Activated CD4-positive, alpha-beta T cell treated with anti-CD3 and anti-CD28 coated beads, Interleukin-2, amount 10 ng/mL, durations not matched to agents 7 days and 5 days (primary cell): Measurements from ENCODE around the gene SLC25A30. TPM values are rescaled to one million over a fixed set of nuclear protein-coding genes. Genes with fewer than 3 reads are reported as not detected.
"Not testable (repeated sequence)": the region's sequence is repeated elsewhere in the genome, so short reads cannot be mapped to it uniquely, and the experiment has no call there.

Experiments used
- CTCF ChIA-PET: fragments of 350-600 bp; sonication (Branson Sonifier 250); formaldehyde crosslinking; loops from one replicate; lab custom pipeline; 2021; ENCODE audit warnings: antibody characterized with exemption; lab: Charles Lee
- POLR2A ChIA-PET: fragments of 350-600 bp; sonication (Branson Sonifier 250); formaldehyde crosslinking; loops from one replicate; lab custom pipeline; 2021; ENCODE audit warnings: antibody characterized with exemption; lab: Charles Lee
- DNase-seq: peaks from one replicate; pipeline ENCODE4 v3.0.0-alpha.2; 2020
- H3K27ac Mint-ChIP-seq: one replicate; pipeline ENCODE4 v1.8.0; 2021; ENCODE audit warnings: mild to moderate bottlenecking, moderate library complexity, mixed read lengths
- H3K27me3 Mint-ChIP-seq: one replicate; pipeline ENCODE4 v1.8.0; 2021; ENCODE audit warnings: mixed read lengths
- H3K36me3 Mint-ChIP-seq: one replicate; pipeline ENCODE4 v1.8.0; 2021; ENCODE audit warnings: low read depth, mixed read lengths
- H3K4me1 Mint-ChIP-seq: one replicate; pipeline ENCODE4 v1.8.0; 2021; ENCODE audit warnings: mixed read lengths
- H3K4me3 Mint-ChIP-seq: one replicate; pipeline ENCODE4 v1.8.0; 2021; ENCODE audit warnings: mild to moderate bottlenecking, moderate library complexity, mixed read lengths
- H3K9me3 Mint-ChIP-seq: one replicate; pipeline ENCODE4 v1.8.0; 2021; ENCODE audit warnings: mixed read lengths
- total RNA-seq, 2 experiments: library from RNA; stranded (reverse); gene quantifications; one replicate each; pipeline ENCODE4 v1.2.3, GENCODE V29; 2021

Gene SLC25A30
- total RNA-seq, 2 experiments from 2014 or later: 20.6 to 21.2 TPM

DNA sequence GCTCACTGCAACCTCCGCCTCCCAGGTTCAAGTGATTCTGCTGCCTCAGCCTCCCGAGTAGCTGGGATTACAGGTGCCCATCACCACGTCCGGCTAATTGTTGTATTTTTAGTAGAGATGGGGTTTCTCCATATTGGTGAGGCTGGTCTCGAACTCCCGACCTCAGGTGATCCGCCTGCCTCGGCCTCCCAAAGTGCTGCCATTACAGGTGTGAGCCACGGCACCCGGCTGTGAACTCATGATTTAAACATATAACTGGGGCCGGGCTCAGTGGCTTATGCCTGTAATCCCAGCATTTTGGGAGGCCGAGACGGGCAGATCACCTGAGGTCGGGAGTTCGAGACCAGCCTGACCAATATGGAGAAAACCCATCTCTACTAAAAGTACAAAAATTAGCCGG lies 1.2 kb upstream of the SLC25A30 start:
- CTCF ChIA-PET: interaction anchor here (1.6 kb wide), 1 partner anchor 78 kb away, joined by 3 read pairs; the partner anchor contains the start of gene TPT1
- POLR2A ChIA-PET, H3K9me3 Mint-ChIP-seq, H3K36me3 Mint-ChIP-seq, H3K27ac Mint-ChIP-seq, H3K4me3 Mint-ChIP-seq, DNase-seq, H3K27me3 Mint-ChIP-seq: not testable (repeated sequence)
- peaks cover 17% of the 10 kb centered on the region for H3K4me1 Mint-ChIP-seq

DNA sequence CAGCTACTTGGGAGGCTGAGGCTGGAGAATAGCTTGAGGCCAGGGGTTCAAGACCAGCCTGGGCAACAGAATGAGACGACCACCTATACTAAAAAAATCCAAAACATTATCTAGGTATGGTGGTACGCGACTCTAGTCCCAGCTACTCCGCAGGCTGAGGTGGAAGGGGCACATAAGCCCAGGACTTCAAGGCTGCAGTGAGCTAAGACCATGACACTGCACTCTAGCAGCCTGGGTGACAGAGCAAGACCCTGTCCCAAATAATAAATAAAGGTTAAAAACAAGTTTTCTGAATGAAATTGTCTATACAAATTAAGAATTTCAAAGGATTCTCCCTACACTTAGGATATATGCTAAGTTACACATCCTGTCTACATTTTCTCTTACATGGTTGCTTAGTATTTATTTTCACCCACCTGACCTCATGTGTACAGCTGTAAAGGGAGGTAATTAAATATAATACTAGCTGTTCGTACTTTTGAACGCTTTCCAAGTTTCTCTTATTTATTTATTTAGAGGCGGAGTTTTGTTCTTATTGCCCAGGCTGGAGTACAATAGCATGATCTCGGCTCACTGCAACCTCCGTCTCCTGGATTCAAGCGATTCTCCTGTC lies 1.6 kb downstream of the SLC25A30 start:
- DNase-seq: no peak
- H3K4me3 Mint-ChIP-seq: peak overlapping the region; percentile 87
- ChIA-PET POLR2A (no interaction called here), CTCF (interaction anchor here (0.8 to 2.7 kb wide), 9 partner anchors 10 to 904 kb away, joined by 3 to 9 read pairs (median 3); no protein-coding TSS in a partner anchor)
- H3K27ac Mint-ChIP-seq: peak overlapping the region; percentile 96
- peaks cover 21% of the 10 kb centered on the region for H3K4me1 Mint-ChIP-seq
- peaks cover 6% of the 10 kb centered on the region for H3K36me3 Mint-ChIP-seq
- no peaks in the 10 kb centered on the region for H3K27me3 Mint-ChIP-seq
- H3K9me3 Mint-ChIP-seq: no peaks in the 10 kb centered on the region

DNA sequence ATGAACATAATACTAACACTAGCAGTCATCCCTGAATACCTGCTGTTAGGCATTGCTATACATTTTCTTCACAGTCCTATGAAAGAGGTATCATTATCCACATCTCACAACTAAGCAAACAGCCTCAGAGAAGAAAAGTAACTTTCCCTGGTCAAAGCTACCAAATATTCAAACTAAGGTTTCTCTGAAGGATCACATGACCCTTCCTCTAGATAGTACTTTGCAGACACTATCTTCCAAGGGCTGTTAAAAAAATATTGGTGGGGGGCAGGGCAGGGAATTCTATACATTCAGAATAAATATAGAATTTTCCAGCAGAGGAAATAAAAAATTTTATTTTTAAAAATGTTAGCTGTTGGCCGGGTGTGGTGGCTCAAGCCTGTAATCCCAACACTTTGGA lies 3.1 kb downstream of the SLC25A30 start:
- Mint-ChIP-seq H3K36me3 (peaks cover 13% of the 10 kb centered on the region), H3K4me3 (no peak overlapping the region), H3K27me3 (no peaks in the 10 kb centered on the region), H3K27ac (peak overlapping the region; percentile 31), H3K4me1 (peaks cover 23% of the 10 kb centered on the region), H3K9me3 (no peaks in the 10 kb centered on the region)
- DNase-seq: no peak
- ChIA-PET CTCF (interaction anchor here (0.6 to 2.7 kb wide), 5 partner anchors 9 to 427 kb away, joined by 3 to 9 read pairs (median 6); no protein-coding TSS in a partner anchor), POLR2A (interaction anchor here (0.6 kb wide), 1 partner anchor 13 kb away, joined by 3 read pairs; no protein-coding TSS in a partner anchor)

- CTCF ChIA-PET: interaction anchor here (0.9 to 1.8 kb wide), 4 partner anchors 9 to 82 kb away, joined by 3 to 6 read pairs (median 3); no protein-coding TSS in a partner anchor
- peaks cover 18% of the 10 kb centered on the region for H3K36me3 Mint-ChIP-seq
- H3K27me3 Mint-ChIP-seq: no peaks in the 10 kb centered on the region
- POLR2A ChIA-PET: no interaction called here
- H3K4me1 Mint-ChIP-seq: peaks cover 28% of the 10 kb centered on the region
- H3K4me3 Mint-ChIP-seq: no peak overlapping the region
- DNase-seq: no peak
- H3K27ac Mint-ChIP-seq: no peak overlapping the region
- H3K9me3 Mint-ChIP-seq: no peaks in the 10 kb centered on the region
Observed at GRCh38 chr13:45413826-45414307, 4.3 kb downstream of the SLC25A30 start.

DNA sequence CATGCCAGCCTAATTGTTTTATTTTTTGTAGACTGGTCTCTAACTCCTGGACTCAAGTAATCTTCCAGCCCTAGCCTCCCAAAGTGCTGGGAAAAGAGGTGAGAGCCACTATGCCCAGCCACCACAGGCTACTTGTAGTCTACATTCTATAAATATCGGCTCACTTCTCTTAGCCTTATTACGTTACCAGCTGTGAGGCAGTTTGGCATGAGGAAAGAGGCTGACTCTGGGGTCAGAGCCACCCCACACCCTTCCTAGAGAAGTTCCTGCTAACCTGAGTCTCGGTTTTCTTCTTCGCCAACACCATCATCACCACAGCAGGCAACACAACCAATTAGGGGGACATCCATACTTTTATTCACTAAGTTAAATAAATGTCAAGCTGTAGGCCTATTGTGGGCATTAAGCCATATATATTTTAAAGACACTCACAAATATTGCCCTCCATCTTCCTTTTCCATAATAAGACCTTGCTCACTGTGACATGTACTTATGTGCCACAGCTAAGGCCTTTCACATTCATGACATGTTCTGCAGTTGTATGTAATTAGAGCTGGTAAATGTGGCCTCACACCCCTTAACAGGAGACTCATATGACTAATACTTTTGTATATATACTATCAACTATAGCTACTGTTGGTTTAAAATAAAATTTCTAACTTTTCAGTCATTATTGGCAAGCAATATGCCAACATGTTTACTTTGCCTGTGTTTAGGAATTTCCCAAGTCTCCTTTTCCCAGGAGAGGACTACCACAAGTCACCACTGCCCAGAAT lies 5.7 kb downstream of the SLC25A30 start:
- no peak overlapping the region for H3K27ac Mint-ChIP-seq
- no peaks in the 10 kb centered on the region for H3K27me3 Mint-ChIP-seq
- H3K4me1 Mint-ChIP-seq: peaks cover 27% of the 10 kb centered on the region
- H3K4me3 Mint-ChIP-seq: no peak overlapping the region
- no peak for DNase-seq
- POLR2A ChIA-PET: no interaction called here
- H3K9me3 Mint-ChIP-seq: no peaks in the 10 kb centered on the region
- H3K36me3 Mint-ChIP-seq: peaks cover 30% of the 10 kb centered on the region
- CTCF ChIA-PET: interaction anchor here (1.1 to 2.7 kb wide), 2 partner anchors 13 to 50 kb away, joined by 3 to 13 read pairs; no protein-coding TSS in a partner anchor

DNA sequence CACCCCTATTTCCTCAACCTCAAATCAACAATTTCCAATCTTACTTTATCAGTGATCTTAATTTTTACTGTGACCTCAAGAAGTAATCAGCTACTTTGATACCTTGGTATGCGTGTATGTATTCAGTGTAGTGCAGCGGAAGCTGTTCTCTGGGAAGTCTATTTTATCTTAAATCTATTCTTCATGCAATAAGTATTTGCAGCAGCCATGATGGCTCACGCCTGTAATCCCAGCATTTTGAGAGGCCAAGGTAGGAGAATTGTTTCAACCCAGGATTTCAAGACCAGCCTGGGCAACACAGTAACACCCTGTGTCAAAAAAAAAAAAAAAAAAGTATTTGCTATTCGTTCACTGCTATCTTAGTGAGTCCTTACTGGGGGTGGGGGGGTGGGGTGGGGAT lies 6.5 kb downstream of the SLC25A30 start:
- Mint-ChIP-seq H3K4me1 (peaks cover 22% of the 10 kb centered on the region), H3K27me3 (no peaks in the 10 kb centered on the region), H3K27ac (no peak overlapping the region), H3K36me3 (peaks cover 30% of the 10 kb centered on the region), H3K4me3 (no peak overlapping the region), H3K9me3 (no peaks in the 10 kb centered on the region)
- CTCF ChIA-PET: interaction anchor here (2.7 kb wide), 1 partner anchor 12 kb away, joined by 13 read pairs; no protein-coding TSS in a partner anchor
- POLR2A ChIA-PET: no interaction called here
- no peak for DNase-seq

DNA sequence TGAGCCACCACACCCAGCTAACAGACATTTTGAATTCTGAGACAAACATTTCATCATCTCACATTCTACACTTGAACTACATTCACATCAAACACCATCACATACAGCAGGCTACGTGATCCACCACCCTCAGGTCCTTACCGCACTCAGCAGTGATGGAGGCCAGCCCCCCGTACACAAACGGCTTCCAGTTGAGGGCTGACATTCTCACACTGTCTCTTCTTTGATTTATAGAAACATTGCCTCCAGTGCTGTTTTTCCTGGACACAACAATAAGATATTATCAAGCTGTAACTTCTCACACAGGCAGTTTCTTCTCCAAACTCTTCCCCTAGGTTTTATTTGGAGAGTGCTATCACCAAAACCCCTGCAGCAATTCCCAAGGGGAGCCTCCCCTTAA lies 7.0 kb downstream of the SLC25A30 start:
- Mint-ChIP-seq H3K9me3 (no peaks in the 10 kb centered on the region), H3K4me3 (no peak overlapping the region), H3K27ac (no peak overlapping the region), H3K4me1 (peaks cover 26% of the 10 kb centered on the region), H3K27me3 (no peaks in the 10 kb centered on the region), H3K36me3 (peaks cover 34% of the 10 kb centered on the region)
- CTCF ChIA-PET: interaction anchor here (2.7 kb wide), 1 partner anchor 11 kb away, joined by 13 read pairs; no protein-coding TSS in a partner anchor
- no peak for DNase-seq
- POLR2A ChIA-PET: no interaction called here

GRCh38 chr13:45410466-45410865 lies 7.7 kb downstream of the SLC25A30 start:
- Mint-ChIP-seq H3K4me1 (peaks cover 26% of the 10 kb centered on the region), H3K27ac (no peak overlapping the region), H3K4me3 (no peak overlapping the region), H3K27me3 (no peaks in the 10 kb centered on the region), H3K36me3 (peaks cover 39% of the 10 kb centered on the region), H3K9me3 (no peaks in the 10 kb centered on the region)
- DNase-seq: no peak
- ChIA-PET POLR2A (no interaction called here), CTCF (no interaction called here)

DNA sequence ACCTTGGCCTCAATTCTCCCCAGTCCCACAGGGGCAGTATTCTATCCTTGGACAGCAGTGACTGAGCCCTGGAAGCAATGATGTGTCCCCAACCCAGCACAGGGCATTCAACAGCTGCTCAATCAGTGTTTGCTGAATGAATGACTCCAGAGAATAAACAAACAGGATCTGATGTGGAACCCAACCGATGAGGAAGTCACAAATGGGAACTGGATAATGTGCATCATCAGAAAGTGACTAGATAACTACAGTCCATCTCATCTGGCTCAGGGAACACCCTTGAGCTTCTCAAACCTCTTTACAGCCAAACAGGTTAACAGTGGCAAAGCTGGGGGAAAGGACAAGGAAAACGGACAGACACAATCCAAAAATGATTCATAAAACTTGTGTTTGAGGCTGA lies 8.2 kb downstream of the SLC25A30 start:
- no peak overlapping the region for H3K27ac Mint-ChIP-seq
- peaks cover 42% of the 10 kb centered on the region for H3K36me3 Mint-ChIP-seq
- H3K4me1 Mint-ChIP-seq: peaks cover 24% of the 10 kb centered on the region
- no peaks in the 10 kb centered on the region for H3K27me3 Mint-ChIP-seq
- ChIA-PET CTCF (no interaction called here), POLR2A (interaction anchor here (0.6 kb wide), 1 partner anchor 39 kb away, joined by 4 read pairs; no protein-coding TSS in a partner anchor)
- no peak for DNase-seq
- no peaks in the 10 kb centered on the region for H3K9me3 Mint-ChIP-seq
- no peak overlapping the region for H3K4me3 Mint-ChIP-seq

- H3K27me3 Mint-ChIP-seq: no peaks in the 10 kb centered on the region
Observed at GRCh38 chr13:45406421-45406820, 11.8 kb downstream of the SLC25A30 start.

GRCh38 chr13:45403081-45403480 lies 15.1 kb downstream of the SLC25A30 start:
- DNase-seq: no peak
- no peak overlapping the region for H3K4me3 Mint-ChIP-seq
- ChIA-PET POLR2A (interaction anchor here (0.6 kb wide), 1 partner anchor 12 kb away, joined by 3 read pairs; no protein-coding TSS in a partner anchor), CTCF (no interaction called here)
- no peaks in the 10 kb centered on the region for H3K9me3 Mint-ChIP-seq
- no peak overlapping the region for H3K27ac Mint-ChIP-seq
- H3K4me1 Mint-ChIP-seq: peaks cover 36% of the 10 kb centered on the region
- H3K36me3 Mint-ChIP-seq: peaks cover 71% of the 10 kb centered on the region
- no peaks in the 10 kb centered on the region for H3K27me3 Mint-ChIP-seq

More at GRCh38 chr13:45406421-45406820, 11.8 kb downstream of the SLC25A30 start:
- DNase-seq: no peak
- POLR2A ChIA-PET: no interaction called here
- Mint-ChIP-seq H3K27ac (no peak overlapping the region), H3K9me3 (no peaks in the 10 kb centered on the region), H3K4me1 (peaks cover 19% of the 10 kb centered on the region), H3K36me3 (peaks cover 65% of the 10 kb centered on the region), H3K4me3 (no peak overlapping the region)
- CTCF ChIA-PET: interaction anchor here (1.0 to 2.0 kb wide), 4 partner anchors 9 to 59 kb away, joined by 3 to 7 read pairs (median 4); partner anchors contain the start of gene COG3

DNA sequence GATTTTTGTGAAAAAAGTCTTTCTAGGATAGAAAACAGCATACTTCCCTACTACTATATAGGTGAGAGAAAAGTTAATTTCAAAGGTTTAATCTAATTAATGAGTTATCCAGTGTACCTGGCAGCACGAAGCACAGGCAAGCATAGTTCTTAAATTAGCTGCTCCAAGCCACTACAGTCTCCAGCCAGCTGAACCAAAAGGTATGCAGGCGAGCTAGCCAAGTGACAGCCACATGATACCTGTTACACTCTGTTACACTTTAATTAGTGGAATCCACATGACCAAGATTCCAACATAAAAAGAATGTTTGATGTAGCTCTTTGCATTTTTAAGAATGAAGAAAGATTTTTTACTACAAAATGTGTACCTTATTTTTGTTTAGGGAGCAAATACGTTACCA lies 15.5 kb downstream of the SLC25A30 start:
- Mint-ChIP-seq H3K9me3 (no peaks in the 10 kb centered on the region), H3K4me1 (peaks cover 41% of the 10 kb centered on the region), H3K27me3 (no peaks in the 10 kb centered on the region), H3K27ac (no peak overlapping the region), H3K4me3 (no peak overlapping the region), H3K36me3 (peaks cover 71% of the 10 kb centered on the region)
- DNase-seq: no peak
- ChIA-PET POLR2A (interaction anchor here (0.6 kb wide), 1 partner anchor 12 kb away, joined by 3 read pairs; no protein-coding TSS in a partner anchor), CTCF (no interaction called here)
